H9 (cell line): ENCODE data around the gene MEX3C. TPM values are rescaled to one million over a fixed set of nuclear protein-coding genes. Genes with fewer than 3 reads are reported as not detected.
A peak's percentile ranks its signal among the peaks of the same experiment; 100 is the strongest.

Experiments used
- DNase-seq: peaks from one replicate; pipeline ENCODE4 v3.0.0-alpha.2; 2017
- H2AFZ ChIP-seq: one replicate; pipeline ENCODE4 v1.6.1; 2013; ENCODE audit warnings: mild to moderate bottlenecking, low read length, control low read depth, moderate library complexity
- H2AK5ac ChIP-seq: 2 replicates; pipeline ENCODE4 v1.6.1; 2013; ENCODE audit warnings: low read length, control low read depth, mixed read lengths; ENCODE audit not compliant: insufficient read length
- H2BK120ac ChIP-seq: one replicate; pipeline ENCODE4 v1.6.1; 2013; ENCODE audit warnings: low read depth, mild to moderate bottlenecking, low read length, control low read depth, inconsistent platforms; ENCODE audit not compliant: poor library complexity, severe bottlenecking
- H2BK12ac ChIP-seq: 2 replicates; pipeline ENCODE4 v1.6.1; 2013; ENCODE audit warnings: low read length, control low read depth, mixed read lengths, low read depth; ENCODE audit not compliant: insufficient read length
- H2BK15ac ChIP-seq: 2 replicates; pipeline ENCODE4 v1.6.1; 2013; ENCODE audit warnings: low read depth, low read length, control low read depth
- H2BK20ac ChIP-seq: one replicate; pipeline ENCODE4 v1.6.1; 2013; ENCODE audit warnings: low read depth, mild to moderate bottlenecking, low read length, control low read depth, inconsistent platforms; ENCODE audit not compliant: poor library complexity, severe bottlenecking
- H2BK5ac ChIP-seq: 2 replicates; pipeline ENCODE4 v1.6.1; 2013; ENCODE audit warnings: low read length, control low read depth, mixed read lengths; ENCODE audit not compliant: insufficient read length
- H3K14ac ChIP-seq: 2 replicates; pipeline ENCODE4 v1.6.1; 2013; ENCODE audit warnings: low read length, control low read depth; ENCODE audit not compliant: insufficient read depth
- H3K18ac ChIP-seq: 2 replicates; pipeline ENCODE4 v1.6.1; 2013; ENCODE audit warnings: low read depth, mild to moderate bottlenecking, mixed read lengths, low read length, control low read depth; ENCODE audit not compliant: insufficient read length
- H3K23ac ChIP-seq: 2 replicates; pipeline ENCODE4 v1.6.1; 2013; ENCODE audit warnings: low read length, control low read depth, mixed read lengths, low read depth; ENCODE audit not compliant: insufficient read length
- H3K23me2 ChIP-seq: 2 replicates; pipeline ENCODE4 v1.6.1; 2013; ENCODE audit warnings: low read depth, mild to moderate bottlenecking, mixed read lengths, low read length, control low read depth; ENCODE audit not compliant: insufficient read length, poor library complexity, severe bottlenecking
- H3K27ac ChIP-seq: 2 replicates; pipeline ENCODE4 v1.5.1; 2013; ENCODE audit warnings: low read length, control low read depth, mixed read lengths, low read depth; ENCODE audit not compliant: insufficient read length
- H3K27me3 ChIP-seq: 2 replicates; pipeline ENCODE4 v1.6.1; 2013; ENCODE audit warnings: low read length, control low read depth, inconsistent platforms; ENCODE audit not compliant: insufficient read depth
- H3K4ac ChIP-seq: 2 replicates; pipeline ENCODE4 v1.6.1; 2013; ENCODE audit warnings: low read depth, mild to moderate bottlenecking, control low read depth, inconsistent platforms, low read length, moderate library complexity
- H3K4me1 ChIP-seq: 2 replicates; pipeline ENCODE4 v1.6.1; 2013; ENCODE audit warnings: low read length, control low read depth, inconsistent platforms; ENCODE audit not compliant: insufficient read depth
- H3K4me2 ChIP-seq: 2 replicates; pipeline ENCODE4 v1.6.1; 2013; ENCODE audit warnings: low read length, control low read depth, mixed read lengths; ENCODE audit not compliant: insufficient read length, insufficient read depth
- H3K56ac ChIP-seq: 2 replicates; pipeline ENCODE4 v1.6.1; 2013; ENCODE audit warnings: low read depth, mild to moderate bottlenecking, mixed read lengths, low read length, control low read depth; ENCODE audit not compliant: insufficient read length
- H3K79me1 ChIP-seq: 2 replicates; pipeline ENCODE4 v1.6.1; 2013; ENCODE audit warnings: low read depth, mild to moderate bottlenecking, moderate library complexity, low read length, control low read depth, inconsistent platforms; ENCODE audit not compliant: insufficient read depth, poor library complexity, severe bottlenecking
- H3K79me2 ChIP-seq: 2 replicates; pipeline ENCODE4 v1.6.1; 2013; ENCODE audit warnings: low read length, control low read depth, inconsistent platforms; ENCODE audit not compliant: insufficient read depth
- H3K9ac ChIP-seq: 2 replicates; pipeline ENCODE4 v1.6.1; 2013; ENCODE audit warnings: low read length, control low read depth, mixed read lengths; ENCODE audit not compliant: insufficient read length; ENCODE audit errors: extremely low read depth
- H3K9me3 ChIP-seq: one replicate; pipeline ENCODE4 v1.6.1; 2013; ENCODE audit warnings: low read depth, low read length, inconsistent platforms; ENCODE audit not compliant: control insufficient read depth
- H3T11ph ChIP-seq: one replicate; pipeline ENCODE4 v1.6.1; 2013; ENCODE audit warnings: mild to moderate bottlenecking, low read length, control low read depth, inconsistent platforms
- H4K20me1 ChIP-seq: one replicate; pipeline ENCODE4 v1.6.1; 2013; ENCODE audit not compliant: control insufficient read depth, insufficient read length, insufficient read depth
- H4K5ac ChIP-seq: 2 replicates; pipeline ENCODE4 v1.6.1; 2013; ENCODE audit warnings: low read depth, mild to moderate bottlenecking, mixed read lengths, low read length, control low read depth; ENCODE audit not compliant: insufficient read length
- H4K8ac ChIP-seq: replicated peaks from 2 replicates; pipeline ENCODE4 v1.6.1; 2013; ENCODE audit warnings: low read length, control low read depth, mixed read lengths, low read depth; ENCODE audit not compliant: insufficient read length
- H4K91ac ChIP-seq: 2 replicates; pipeline ENCODE4 v1.6.1; 2013; ENCODE audit warnings: low read depth, mild to moderate bottlenecking, moderate library complexity, mixed read lengths, low read length, control low read depth; ENCODE audit not compliant: insufficient read length
- H3K27ac Mint-ChIP-seq, 3 experiments: 2 replicates in 2 of 3; 3 replicates in 1 of 3; pipeline ENCODE4 v1.8.0; 2020 to 2021; ENCODE audit warnings: mixed read lengths in 3 of 3, mild to moderate bottlenecking in 1 of 3, moderate library complexity in 1 of 3
- H3K27me3 Mint-ChIP-seq: 2 replicates; pipeline ENCODE4 v1.8.0; 2021; ENCODE audit warnings: low read depth, mild to moderate bottlenecking, moderate library complexity, mixed read lengths
- H3K36me3 Mint-ChIP-seq, 3 experiments: 2 replicates in 2 of 3; 3 replicates in 1 of 3; pipeline ENCODE4 v1.8.0; 2020 to 2021; ENCODE audit warnings: low read depth in 3 of 3, mixed read lengths in 3 of 3; ENCODE audit not compliant: insufficient read depth in 1 of 3
- H3K4me1 Mint-ChIP-seq, 2 experiments: 2 replicates each; pipeline ENCODE4 v1.8.0; 2020; ENCODE audit warnings: mixed read lengths in 2 of 2
- H3K4me3 Mint-ChIP-seq, 2 experiments: 2 replicates in 1 of 2; 3 replicates in 1 of 2; pipeline ENCODE4 v1.8.0; 2020 to 2021; ENCODE audit warnings: mild to moderate bottlenecking in 2 of 2, mixed read lengths in 2 of 2, moderate library complexity in 1 of 2
- H3K9me3 Mint-ChIP-seq, 2 experiments: 2 replicates in 1 of 2; 3 replicates in 1 of 2; pipeline ENCODE4 v1.8.0; 2020; ENCODE audit warnings: mild to moderate bottlenecking in 2 of 2, mixed read lengths in 2 of 2, moderate library complexity in 1 of 2
- CTCF ChIP-seq: fragments of 200-600 bp; sonication (generic); conservative IDR thresholded peaks from 3 replicates; pipeline ENCODE4 v1.8.0; 2021; ENCODE audit warnings: antibody characterized with exemption, mild to moderate bottlenecking
- whole genome bisulfite sequencing: extraction: QIAGEN DNeasy Blood & Tissue Kit; methylation state at CpG from one replicate; pipeline ENCODE4 v1.1.7; 2013; ENCODE audit warnings: missing lambda C conversion rate, low lambda C conversion rate, mixed read lengths; ENCODE audit not compliant: insufficient read length; ENCODE audit errors: extremely low coverage; 5-methylcytosine and 5-hydroxymethylcytosine counted together
- total RNA-seq: library from RNA; stranded (reverse); gene quantifications from 2 replicates; pipeline ENCODE4 v1.2.1, GENCODE V29; 2021

MEX3C gene
- total RNA-seq, 1 experiment from 2014 or later: 98.1 TPM

GRCh38 chr18:51185075-51185474 is 12.4 kb downstream of the MEX3C start:
- DNase-seq: no peak
- no CpG with 5 or more reads among the region's 1 CpG for WGBS
- Histone ChIP-seq H3K79me2 (peaks cover 70% of the 10 kb centered on the region; the same call in 1 of the 2 replicates), H3K27me3 (no peaks in the 10 kb centered on the region), H3K56ac (no peak overlapping the region), H2BK120ac (no peak overlapping the region), H2AK5ac (no peak overlapping the region), H3T11ph (no peak overlapping the region), H3K23ac (no peak overlapping the region), H3K9me3 (no peaks in the 10 kb centered on the region), H3K9ac (no peak overlapping the region), H3K4ac (no peak overlapping the region), H4K91ac (no peak overlapping the region), H4K5ac (no peak overlapping the region), H2BK20ac (no peak overlapping the region), H3K23me2 (no peaks in the 10 kb centered on the region), H2BK5ac (no peak overlapping the region), H3K14ac (no peak overlapping the region), H3K4me2 (no peak overlapping the region), H2BK12ac (no peak overlapping the region), H2BK15ac (no peak overlapping the region), H4K20me1 (no peaks in the 10 kb centered on the region), H3K27ac (no peak overlapping the region), H3K18ac (no peak overlapping the region), H3K4me1 (no peaks in the 10 kb centered on the region), H4K8ac (no peak overlapping the region), H2AFZ (no peak overlapping the region), H3K79me1 (peaks cover 6% of the 10 kb centered on the region)
- H3K4me3 Mint-ChIP-seq: no peak overlapping the region
- peak overlapping the region in 1 of 3 experiments; percentile 25; a peak in 1 of 7 replicates for H3K27ac Mint-ChIP-seq
- peaks cover 50 to 56% of the 10 kb centered on the region in 2 experiments for H3K4me1 Mint-ChIP-seq
- TF ChIP-seq CTCF: no peak
- no peaks in the 10 kb centered on the region for H3K9me3 Mint-ChIP-seq
- H3K27me3 Mint-ChIP-seq: no peaks in the 10 kb centered on the region
- peaks cover 18 to 46% (median 32%) of the 10 kb centered on the region in 3 experiments for H3K36me3 Mint-ChIP-seq
